ENCODE measurements around the gene KRTAP5-5.
"Not testable (repeated sequence)": the region's sequence is repeated elsewhere in the genome, so short reads cannot be mapped to it uniquely, and the experiment has no call there.

- TF ChIP-seq POLR2AphosphoS5 (IDR thresholded peaks at IDR 0.05; ENCODE audit: borderline replicate concordance, low read depth, low read length); EZH2 (IDR thresholded peaks at IDR 0.05): not testable (repeated sequence)
These were observed 32.1 kb downstream of the KRTAP5-5 start for GRCh38 chr11:1661454-1662269.

All from SK-N-MC (cell line).